Kidney tubule cell (primary cell): ENCODE data around the gene ATG9A.
"Not testable (repeated sequence)": the region's sequence is repeated elsewhere in the genome, so short reads cannot be mapped to it uniquely, and the experiment has no call there.

Experiments
- DNase-seq: peaks from one replicate; pipeline ENCODE4 v3.0.0-alpha.2; 2018; ENCODE audit warnings: low spot score

The ATG9A gene

GRCh38 chr2:219207134-219207883 is 22.1 kb downstream of the ATG9A start:
- DNase-seq = no peak

DNA sequence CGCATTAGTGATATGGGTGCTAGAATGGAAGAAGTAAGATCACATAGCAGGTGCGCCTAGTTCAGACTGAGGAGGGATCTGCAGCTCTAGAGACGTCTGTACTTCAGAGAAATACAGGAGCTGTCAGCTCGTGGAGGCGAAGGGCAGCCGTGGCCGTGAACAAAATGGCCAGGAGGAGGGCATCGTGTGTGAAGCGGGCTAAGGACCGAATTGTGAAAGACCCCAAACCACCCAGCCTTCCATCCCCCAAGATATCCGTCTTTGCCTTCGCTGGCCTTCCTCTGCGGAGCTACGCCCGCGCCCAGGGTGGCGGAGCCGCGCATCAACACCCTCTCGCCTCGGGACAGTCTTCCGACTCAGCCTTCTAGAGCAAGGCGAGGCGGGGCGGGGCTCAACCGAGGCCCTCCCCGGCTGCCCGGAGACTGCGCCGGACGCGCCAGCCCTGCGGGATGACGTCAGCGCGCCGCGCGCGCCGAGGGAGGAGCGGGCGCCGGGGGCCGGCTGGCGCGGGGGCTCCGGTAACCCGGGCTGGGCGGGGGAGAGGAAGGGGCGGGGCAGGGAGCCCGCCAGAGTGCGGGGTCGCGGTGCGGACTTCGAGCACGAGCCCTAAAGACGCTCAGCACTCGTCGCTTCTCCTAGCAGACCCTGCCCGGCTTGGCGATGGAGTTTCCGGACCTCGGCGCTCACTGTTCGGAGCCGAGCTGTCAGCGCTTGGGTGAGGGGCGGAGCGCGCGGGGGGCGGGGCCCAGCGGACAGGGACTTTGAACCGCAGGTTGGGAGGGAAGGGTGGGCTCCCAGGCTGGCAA is 22.9 kb downstream of the ATG9A start, which contains the start of gene ZFAND2B:
TSS of gene ZFAND2B (plus strand) at position 455 of the 806 bp plus-strand sequence. CDS start at position 661, 206 bp downstream.
- DNase-seq = peak; percentile 95

DNA sequence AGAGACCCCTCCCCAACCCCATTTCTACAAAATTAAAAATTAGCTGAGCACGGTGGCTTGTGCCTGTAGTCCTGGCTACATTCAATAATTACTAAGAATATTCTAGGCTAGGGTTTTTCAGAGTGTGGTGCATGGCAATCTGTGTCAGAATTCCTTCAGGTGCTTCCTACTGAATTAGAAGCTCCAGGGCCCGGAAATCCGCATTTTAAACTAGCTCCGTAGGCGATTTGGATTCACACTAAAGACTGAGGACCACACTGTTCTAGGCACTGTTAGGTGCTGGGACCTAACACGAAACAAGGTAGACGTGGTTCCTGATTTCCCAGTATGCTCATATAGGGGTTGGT is 23.5 kb downstream of the ATG9A start:
- no peak for DNase-seq

- DNase-seq = no peak
Measured at GRCh38 chr2:219205165-219205538, 24.3 kb downstream of the ATG9A start.

GRCh38 chr2:219204425-219205164 is 24.8 kb downstream of the ATG9A start:
- DNase-seq = no peak

GRCh38 chr2:219201331-219201730 is 28.1 kb downstream of the ATG9A start:
- not testable (repeated sequence) for DNase-seq

DNA sequence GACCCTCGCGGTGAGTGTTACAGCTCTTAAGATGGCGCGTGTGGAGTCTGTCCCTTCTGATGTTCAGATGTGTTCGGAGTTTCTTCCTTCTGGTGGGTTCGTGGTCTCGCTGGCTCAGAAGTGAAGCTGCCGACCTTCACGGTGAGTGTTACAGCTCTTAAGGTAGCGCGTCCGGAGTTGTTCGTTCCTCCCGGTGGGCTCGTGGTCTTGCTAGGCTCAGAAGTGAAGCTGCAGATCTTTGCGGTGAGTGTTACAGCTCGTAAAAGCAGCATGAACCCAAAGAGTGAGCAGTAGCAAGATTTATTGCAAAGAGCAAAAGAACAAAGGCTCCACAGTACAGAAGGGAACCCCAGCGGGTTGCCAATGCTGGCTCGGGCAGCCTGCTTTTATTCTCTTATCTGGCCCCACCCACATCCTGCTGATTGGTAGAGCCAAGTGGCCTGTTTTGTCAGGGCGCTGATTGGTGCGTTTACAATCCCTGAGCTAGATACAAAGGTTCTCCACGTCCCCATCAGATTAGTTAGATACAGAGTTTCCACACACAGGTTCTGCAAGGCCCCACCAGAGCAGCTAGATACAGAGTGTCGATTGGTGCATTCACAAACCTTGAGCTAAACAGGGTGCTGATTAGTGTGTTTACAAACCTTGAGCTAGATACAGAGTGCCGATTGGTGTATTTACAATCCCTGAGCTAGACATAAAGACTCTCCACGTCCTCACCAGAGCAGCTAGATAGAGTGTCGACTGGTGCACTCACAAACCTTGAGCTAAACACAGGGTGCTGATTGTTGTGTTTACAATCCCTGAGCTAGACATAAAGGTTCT is 28.7 kb downstream of the ATG9A start:
- not testable (repeated sequence) for DNase-seq

- DNase-seq = no peak
Measured at GRCh38 chr2:219199470-219200211, 29.8 kb downstream of the ATG9A start.

GRCh38 chr2:219198974-219199373 is 30.5 kb downstream of the ATG9A start:
- no peak for DNase-seq

GRCh38 chr2:219197388-219197787 is 32.0 kb downstream of the ATG9A start:
- DNase-seq = no peak

GRCh38 chr2:219186754-219187456 is 42.5 kb downstream of the ATG9A start:
- no peak for DNase-seq

DNA sequence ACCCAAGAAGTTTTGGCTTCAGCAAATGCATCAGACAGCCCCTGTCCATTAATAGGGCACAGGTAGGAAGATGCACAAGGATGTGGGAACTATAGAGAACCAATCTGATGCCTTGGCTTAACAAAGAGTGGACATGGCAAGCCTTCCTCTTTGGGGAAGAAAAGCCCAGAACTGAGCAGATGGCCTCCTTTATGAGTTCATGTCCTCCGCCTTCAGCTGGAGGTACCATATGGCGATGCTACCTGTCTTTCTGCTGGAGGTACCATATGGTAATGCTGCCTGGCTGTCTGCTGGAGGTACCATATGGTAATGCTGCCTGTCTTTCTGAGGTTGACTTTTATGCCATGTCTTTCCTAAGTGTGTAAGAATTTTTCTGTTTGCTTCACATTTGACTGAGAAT is 45.3 kb downstream of the ATG9A start:
- no peak for DNase-seq

- DNase-seq = no peak
Measured at GRCh38 chr2:219183151-219183772, 46.2 kb downstream of the ATG9A start.

GRCh38 chr2:219182331-219183150 is 46.9 kb downstream of the ATG9A start:
- DNase-seq = no peak

- no peak for DNase-seq
Measured at GRCh38 chr2:219181531-219181930, 47.9 kb downstream of the ATG9A start.

GRCh38 chr2:219180961-219181360 is 48.5 kb downstream of the ATG9A start:
- DNase-seq = no peak

DNA sequence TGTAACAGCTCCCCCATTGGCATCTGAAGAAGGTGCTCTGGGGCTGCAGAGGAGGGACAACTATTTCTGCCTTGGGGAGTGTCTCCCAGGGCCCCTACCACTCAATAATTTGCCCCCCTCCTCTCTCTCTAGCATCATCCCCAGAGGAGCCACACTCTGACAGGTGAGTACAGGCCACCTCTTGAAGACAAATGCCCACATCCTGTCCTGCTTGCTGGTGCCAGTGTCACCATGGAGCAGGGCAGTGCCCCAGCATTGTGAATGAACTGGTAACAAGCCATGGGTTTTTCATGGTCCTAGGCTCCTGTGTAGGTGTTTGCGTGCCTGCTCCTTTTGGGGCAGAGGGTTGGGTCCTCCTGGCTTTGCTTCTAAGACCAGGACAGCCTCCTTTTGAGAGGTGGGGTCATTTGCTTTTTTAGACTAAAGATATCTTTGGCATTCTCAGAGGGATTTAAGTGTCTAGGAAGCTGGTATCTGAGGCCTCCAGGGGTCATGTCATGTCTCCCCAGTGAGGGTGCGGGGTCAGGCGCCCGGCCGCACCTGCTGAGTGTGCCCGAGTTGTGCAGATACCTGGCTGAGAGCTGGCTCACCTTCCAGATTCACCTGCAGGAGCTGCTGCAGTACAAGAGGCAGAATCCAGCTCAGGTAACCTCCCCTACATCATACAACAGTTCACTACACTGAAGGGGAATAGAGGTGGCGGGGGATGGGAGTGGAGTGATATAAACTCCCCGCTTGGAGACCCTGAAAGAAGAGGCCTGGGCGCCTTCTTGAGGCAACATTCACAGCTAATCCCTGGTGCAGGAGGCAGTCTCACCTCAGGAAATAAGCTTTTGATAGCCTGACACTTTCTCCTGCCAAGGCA is 49.6 kb downstream of the ATG9A start:
- no peak for DNase-seq
